Neural progenitor cell (in vitro differentiated cells): Measurements from ENCODE around the gene CCNT1. TPM values are rescaled to one million over a fixed set of nuclear protein-coding genes. Genes with fewer than 3 reads are reported as not detected.
A peak's percentile ranks its signal among the peaks of the same experiment; 100 is the strongest.
"Not testable (repeated sequence)": the region's sequence is repeated elsewhere in the genome, so short reads cannot be mapped to it uniquely, and the experiment has no call there.

Experiments used
- DNase-seq: peaks from one replicate; pipeline ENCODE4 v3.0.0-alpha.2; 2016; ENCODE audit warnings: low spot score
- H2AFZ ChIP-seq: fragments of 200-600 bp; sonication (generic); replicated peaks from 2 replicates; pipeline ENCODE4 v1.6.1; 2016; ENCODE audit warnings: antibody characterized with exemption
- H3F3A ChIP-seq: fragments of 200-600 bp; sonication (generic); 2 replicates; pipeline ENCODE4 v1.6.1; 2016; ENCODE audit warnings: antibody characterized with exemption, low read depth
- H3K27ac ChIP-seq: fragments of 200-600 bp; sonication (generic); 2 replicates; pipeline ENCODE4 v1.5.1; 2016; ENCODE audit warnings: mild to moderate bottlenecking
- H3K27me3 ChIP-seq: fragments of 200-600 bp; sonication (generic); 2 replicates; pipeline ENCODE4 v1.6.1; 2016; ENCODE audit warnings: mild to moderate bottlenecking, moderate library complexity
- H3K36me3 ChIP-seq: fragments of 200-600 bp; sonication (generic); 2 replicates; pipeline ENCODE4 v1.5.1; 2016
- H3K4me1 ChIP-seq: fragments of 200-600 bp; sonication (generic); 2 replicates; pipeline ENCODE4 v1.6.1; 2016; ENCODE audit warnings: mixed run types
- H3K4me2 ChIP-seq: fragments of 200-600 bp; sonication (generic); 2 replicates; pipeline ENCODE4 v1.6.1; 2016
- H3K4me3 ChIP-seq: fragments of 200-600 bp; sonication (generic); 2 replicates; pipeline ENCODE4 v1.5.1; 2016
- H3K79me2 ChIP-seq: fragments of 200-600 bp; sonication (generic); 2 replicates; pipeline ENCODE4 v1.6.1; 2016; ENCODE audit warnings: low read depth
- H3K9ac ChIP-seq: fragments of 200-600 bp; sonication (generic); 2 replicates; pipeline ENCODE4 v1.6.1; 2016
- H3K9me3 ChIP-seq: fragments of 200-600 bp; sonication (generic); 2 replicates; pipeline ENCODE4 v1.5.1; 2016; ENCODE audit warnings: low read depth
- H4K20me1 ChIP-seq: fragments of 200-600 bp; sonication (generic); 2 replicates; pipeline ENCODE4 v1.6.1; 2016; ENCODE audit warnings: low read depth
- H3K27ac Mint-ChIP-seq: 3 replicates; pipeline ENCODE4 v1.8.0; 2021; ENCODE audit warnings: mixed read lengths
- H3K27me3 Mint-ChIP-seq: 2 replicates; pipeline ENCODE4 v1.8.0; 2022; ENCODE audit warnings: low read depth, mild to moderate bottlenecking, inconsistent platforms, moderate library complexity, mixed read lengths; ENCODE audit not compliant: insufficient read depth
- H3K36me3 Mint-ChIP-seq: 3 replicates; pipeline ENCODE4 v1.8.0; 2021; ENCODE audit warnings: mixed read lengths
- H3K4me1 Mint-ChIP-seq: 3 replicates; pipeline ENCODE4 v1.8.0; 2021; ENCODE audit warnings: mixed read lengths
- H3K4me3 Mint-ChIP-seq: 3 replicates; pipeline ENCODE4 v1.8.0; 2021; ENCODE audit warnings: mild to moderate bottlenecking, moderate library complexity, mixed read lengths
- H3K9me3 Mint-ChIP-seq: 3 replicates; pipeline ENCODE4 v1.8.0; 2020; ENCODE audit warnings: mixed read lengths
- CTCF ChIP-seq: fragments of 200-600 bp; sonication (generic); IDR thresholded peaks from 2 replicates; pipeline ENCODE4 v1.5.1; 2017; ENCODE audit warnings: antibody characterized with exemption, mild to moderate bottlenecking
- EZH2 ChIP-seq: fragments of 200-600 bp; sonication (generic); IDR thresholded peaks from 2 replicates; pipeline ENCODE4 v1.6.1; 2017; ENCODE audit warnings: antibody characterized with exemption, mild to moderate bottlenecking, moderate library complexity
- EZH2phosphoT487 ChIP-seq: fragments of 200-600 bp; sonication (generic); IDR thresholded peaks from 2 replicates; pipeline ENCODE4 v1.6.1; 2017; ENCODE audit warnings: antibody characterized with exemption
- total RNA-seq: library from RNA; depleted of rRNA; stranded (reverse); fragments of >200 nt; gene quantifications from 2 replicates; pipeline ENCODE4 v1.2.3, GENCODE V29; 2015; ENCODE audit warnings: low replicate concordance

The CCNT1 gene
- total RNA-seq, 1 donor from 2014 or later, result 64.2 TPM

- H3K9ac ChIP-seq, result no peak overlapping the region
- no peaks in the 10 kb centered on the region for H3K27me3 Mint-ChIP-seq
- no peaks in the 10 kb centered on the region for H3K4me1 Mint-ChIP-seq
- peaks cover 15% of the 10 kb centered on the region for H3F3A ChIP-seq
- H3K36me3 ChIP-seq, result peaks cover 29% of the 10 kb centered on the region
- H3K27ac Mint-ChIP-seq, result no peak overlapping the region
- no peak for TF ChIP-seq EZH2phosphoT487
- no peak for TF ChIP-seq EZH2
- no peak for TF ChIP-seq CTCF
- peaks cover 26% of the 10 kb centered on the region for H3K36me3 Mint-ChIP-seq
- no peak overlapping the region for H3K4me3 Mint-ChIP-seq
- H3K27ac ChIP-seq, result no peak overlapping the region
- H3K9me3 ChIP-seq, result no peaks in the 10 kb centered on the region
- H3K9me3 Mint-ChIP-seq, result no peaks in the 10 kb centered on the region
- H4K20me1 ChIP-seq, result peaks cover 7% of the 10 kb centered on the region
- DNase-seq, result no peak
- no peak overlapping the region for H3K4me3 ChIP-seq
- H3K79me2 ChIP-seq, result peaks cover 41% of the 10 kb centered on the region
- no peak overlapping the region for H2AFZ ChIP-seq
- H3K4me2 ChIP-seq, result no peak overlapping the region
- no peaks in the 10 kb centered on the region for H3K4me1 ChIP-seq
- H3K27me3 ChIP-seq, result no peaks in the 10 kb centered on the region
Observed at GRCh38 chr12:48659863-48660262, 56.6 kb downstream of the CCNT1 start.

GRCh38 chr12:48651681-48652080, 64.8 kb downstream of the CCNT1 start:
- Mint-ChIP-seq H3K36me3 (peaks cover 31% of the 10 kb centered on the region), H3K27me3 (no peaks in the 10 kb centered on the region), H3K9me3 (no peaks in the 10 kb centered on the region), H3K4me1 (no peaks in the 10 kb centered on the region), H3K27ac (no peak overlapping the region), H3K4me3 (no peak overlapping the region)
- no peaks in the 10 kb centered on the region for H3K27me3 ChIP-seq
- H3K4me1 ChIP-seq, result no peaks in the 10 kb centered on the region
- H3K4me3 ChIP-seq, result no peak overlapping the region
- H3K27ac ChIP-seq, result peak overlapping the region; percentile 70
- DNase-seq, result no peak
- no peaks in the 10 kb centered on the region for H3K9me3 ChIP-seq
- TF ChIP-seq EZH2, result no peak
- no peak for TF ChIP-seq EZH2phosphoT487
- no peak for TF ChIP-seq CTCF
- no peaks in the 10 kb centered on the region for H4K20me1 ChIP-seq
- peaks cover 21% of the 10 kb centered on the region for H3F3A ChIP-seq
- no peak overlapping the region for H3K4me2 ChIP-seq
- peaks cover 26% of the 10 kb centered on the region for H3K36me3 ChIP-seq
- no peak overlapping the region for H2AFZ ChIP-seq
- no peak overlapping the region for H3K9ac ChIP-seq
- H3K79me2 ChIP-seq, result no peaks in the 10 kb centered on the region

- H3K27ac ChIP-seq, H3F3A ChIP-seq, H3K4me2 ChIP-seq, H3K27ac Mint-ChIP-seq, H3K9ac ChIP-seq, H4K20me1 ChIP-seq, H3K4me1 Mint-ChIP-seq, H3K4me3 ChIP-seq, H3K79me2 ChIP-seq, DNase-seq, H3K9me3 ChIP-seq, H2AFZ ChIP-seq, H3K27me3 Mint-ChIP-seq, H3K27me3 ChIP-seq, H3K4me3 Mint-ChIP-seq, H3K4me1 ChIP-seq: not testable (repeated sequence)
- Mint-ChIP-seq H3K36me3 (peaks cover 38% of the 10 kb centered on the region), H3K9me3 (peaks cover 24% of the 10 kb centered on the region)
- H3K36me3 ChIP-seq, result peaks cover 24% of the 10 kb centered on the region
Observed at GRCh38 chr12:48645354-48645753, 71.2 kb downstream of the CCNT1 start.

GRCh38 chr12:48643011-48643410, 73.5 kb downstream of the CCNT1 start:
- Mint-ChIP-seq H3K27me3 (peaks cover 2% of the 10 kb centered on the region), H3K4me1 (no peaks in the 10 kb centered on the region), H3K4me3 (no peak overlapping the region), H3K27ac (no peak overlapping the region), H3K9me3 (peaks cover 30% of the 10 kb centered on the region), H3K36me3 (peaks cover 43% of the 10 kb centered on the region)
- no peaks in the 10 kb centered on the region for H3K4me1 ChIP-seq
- H3K9ac ChIP-seq, result no peak overlapping the region
- DNase-seq, result no peak
- H3K36me3 ChIP-seq, result peaks cover 19% of the 10 kb centered on the region
- H3F3A ChIP-seq, result no peaks in the 10 kb centered on the region
- H3K4me2 ChIP-seq, result no peak overlapping the region
- no peak overlapping the region for H3K4me3 ChIP-seq
- H2AFZ ChIP-seq, result no peak overlapping the region
- no peaks in the 10 kb centered on the region for H4K20me1 ChIP-seq
- H3K9me3 ChIP-seq, result peaks cover 4% of the 10 kb centered on the region
- H3K27ac ChIP-seq, result no peak overlapping the region
- H3K27me3 ChIP-seq, result no peaks in the 10 kb centered on the region
- no peak for TF ChIP-seq CTCF
- TF ChIP-seq EZH2, result no peak
- TF ChIP-seq EZH2phosphoT487, result no peak
- no peaks in the 10 kb centered on the region for H3K79me2 ChIP-seq

- not testable (repeated sequence) for DNase-seq, H3K27ac Mint-ChIP-seq, H3K9ac ChIP-seq, H3K27me3 ChIP-seq, H4K20me1 ChIP-seq, H3K4me2 ChIP-seq, H3K4me1 ChIP-seq, H2AFZ ChIP-seq, H3K27me3 Mint-ChIP-seq, H3F3A ChIP-seq, H3K79me2 ChIP-seq, H3K4me1 Mint-ChIP-seq, H3K4me3 Mint-ChIP-seq, H3K9me3 ChIP-seq, H3K27ac ChIP-seq, H3K4me3 ChIP-seq
- H3K36me3 Mint-ChIP-seq, result peaks cover 37% of the 10 kb centered on the region
- peaks cover 13% of the 10 kb centered on the region for H3K36me3 ChIP-seq
- peaks cover 30% of the 10 kb centered on the region for H3K9me3 Mint-ChIP-seq
Observed at GRCh38 chr12:48641752-48642555, 74.6 kb downstream of the CCNT1 start.
